GM12878 (cell line): ENCODE measurements around the gene KIF1C.

ENCODE experiments used
- BACH1 ChIP-seq: fragments of 450-650 bp; IDR thresholded peaks from 2 replicates; pipeline ENCODE4 v1.6.1; 2017; ENCODE audit warnings: mild to moderate bottlenecking, borderline replicate concordance
- NFIC ChIP-seq: IDR thresholded peaks from 2 replicates; pipeline ENCODE4 v1.6.1; 2012; ENCODE audit warnings: low read depth, mild to moderate bottlenecking, inconsistent platforms, low read length, moderate library complexity
- NRF1 ChIP-seq: conservative IDR thresholded peaks from 2 replicates; pipeline ENCODE4 v1.6.1; 2011; ENCODE audit warnings: mild to moderate bottlenecking, low read depth, low read length, improper control_type of control experiment
- POLR2A ChIP-seq: IDR thresholded peaks from 2 replicates; pipeline ENCODE4 v1.6.1; 2011; ENCODE audit warnings: low read depth, mild to moderate bottlenecking, low read length
- TF ChIP-seq, protein P1 (sequence below), 3 experiments: IDR thresholded peaks in 2 of 3; conservative IDR thresholded peaks in 1 of 3; 2 replicates each; pipeline ENCODE4 v1.5.1; 2011; ENCODE audit warnings: low read depth in 3 of 3, low read length in 3 of 3, mild to moderate bottlenecking in 3 of 3, control low read depth in 2 of 3, moderate library complexity in 2 of 3, inconsistent platforms in 1 of 3, mixed read lengths in 1 of 3; ENCODE audit not compliant: control insufficient read depth in 2 of 3, insufficient read depth in 1 of 3; ENCODE audit errors: extremely low read depth in 1 of 3

DNA sequence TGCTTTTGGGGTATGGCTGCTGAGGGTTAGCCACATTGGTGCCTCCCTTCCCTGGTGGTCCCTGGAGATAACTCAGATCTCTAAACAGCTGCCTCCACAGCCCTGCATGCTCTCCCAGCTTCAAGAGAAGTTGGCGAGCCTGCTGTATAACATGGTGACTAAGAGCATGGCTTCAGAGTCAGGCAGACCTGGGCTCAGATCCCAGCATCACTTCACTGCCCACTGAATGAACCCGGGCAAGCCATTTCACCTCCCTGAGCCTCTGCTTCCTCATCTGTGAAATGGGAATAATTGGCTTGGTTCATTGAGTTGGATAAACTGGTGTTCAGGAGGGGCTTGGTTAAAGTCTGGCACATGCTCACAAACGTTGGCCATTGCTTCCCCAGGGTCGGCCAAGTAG is 16.6 kb downstream of the KIF1C start:
- TF ChIP-seq NRF1 (no peak), BACH1 (no peak), NFIC (no peak), POLR2A (0 out of 2 replicates have a peak, but pooled peaks have one; percentile 8)
- TF ChIP-seq, protein P1, sequence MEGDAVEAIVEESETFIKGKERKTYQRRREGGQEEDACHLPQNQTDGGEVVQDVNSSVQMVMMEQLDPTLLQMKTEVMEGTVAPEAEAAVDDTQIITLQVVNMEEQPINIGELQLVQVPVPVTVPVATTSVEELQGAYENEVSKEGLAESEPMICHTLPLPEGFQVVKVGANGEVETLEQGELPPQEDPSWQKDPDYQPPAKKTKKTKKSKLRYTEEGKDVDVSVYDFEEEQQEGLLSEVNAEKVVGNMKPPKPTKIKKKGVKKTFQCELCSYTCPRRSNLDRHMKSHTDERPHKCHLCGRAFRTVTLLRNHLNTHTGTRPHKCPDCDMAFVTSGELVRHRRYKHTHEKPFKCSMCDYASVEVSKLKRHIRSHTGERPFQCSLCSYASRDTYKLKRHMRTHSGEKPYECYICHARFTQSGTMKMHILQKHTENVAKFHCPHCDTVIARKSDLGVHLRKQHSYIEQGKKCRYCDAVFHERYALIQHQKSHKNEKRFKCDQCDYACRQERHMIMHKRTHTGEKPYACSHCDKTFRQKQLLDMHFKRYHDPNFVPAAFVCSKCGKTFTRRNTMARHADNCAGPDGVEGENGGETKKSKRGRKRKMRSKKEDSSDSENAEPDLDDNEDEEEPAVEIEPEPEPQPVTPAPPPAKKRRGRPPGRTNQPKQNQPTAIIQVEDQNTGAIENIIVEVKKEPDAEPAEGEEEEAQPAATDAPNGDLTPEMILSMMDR (IDR thresholded peaks at IDR 0.05 in 2 of 3, conservative IDR thresholded peaks at IDR 0.05 in 1 of 3; ENCODE audit: control insufficient read depth in 2 of 3, extremely low read depth in 1 of 3, insufficient read depth in 1 of 3, low read depth in 3 of 3, low read length in 3 of 3) = no peak
